ENCODE results near the gene REV3L. TPM values are rescaled to one million over a fixed set of nuclear protein-coding genes. Genes with fewer than 3 reads are reported as not detected.

The REV3L gene
- total and polyA plus RNA-seq, 2 of the 8 experiments (the other 6 are each of a cell fraction or from before 2014, with no cell fraction given): 2.1 to 6.6 TPM

GRCh38 chr6:111447051-111447450 is 36.0 kb downstream of the REV3L start:
- 0 out of 4 replicates have a peak, but pooled peaks cover 0 to 2% of the 10 kb centered on the region in 2 experiments for H3K79me2 ChIP-seq (ENCODE audit: control insufficient read depth in 1 of 2, insufficient read depth in 2 of 2, low read length in 2 of 2)
- no peak overlapping the region for H2BK120ac ChIP-seq (replicated peaks; ENCODE audit: low read depth, low read length)
- H3K27me3 ChIP-seq (replicated peaks in 1 of 4; ENCODE audit: control insufficient read depth in 3 of 4, extremely low read depth in 1 of 4, insufficient read depth in 3 of 4, low read length in 3 of 4): no peaks in the 10 kb centered on the region
- no peak for FAIRE-seq
- no peak overlapping the region for H3K14ac ChIP-seq (ENCODE audit: insufficient read length)
- no peak overlapping the region for H3K18ac ChIP-seq (ENCODE audit: extremely low read depth, low read length)
- H4K5ac ChIP-seq (ENCODE audit: insufficient read length, low read depth, low read length): no peak overlapping the region
- no peaks in the 10 kb centered on the region for H3K36me3 ChIP-seq (ENCODE audit: control insufficient read depth in 2 of 4, insufficient read depth in 4 of 4, low read length in 3 of 4)
- WGBS, 2 experiments (ENCODE audit: extremely low coverage in 1 of 2, insufficient coverage in 1 of 2, insufficient read length in 1 of 2, insufficient replicate concordance in 2 of 2, low coverage in 1 of 2, low lambda C conversion rate in 2 of 2, missing lambda C conversion rate in 1 of 2): 96% methylated on average over 5 of the region's 5 CpGs; no CpG with 5 or more reads in 1 of the 2 experiments
- H3K4me1 ChIP-seq (replicated peaks in 1 of 4; ENCODE audit: control insufficient read depth in 3 of 4, insufficient read depth in 4 of 4, low read length in 3 of 4): no peaks in the 10 kb centered on the region
- H4K20me1 ChIP-seq (replicated peaks in 1 of 2; ENCODE audit: control insufficient read depth in 1 of 2, insufficient read depth in 2 of 2, low read length in 2 of 2): peaks cover 0 to 3% of the 10 kb centered on the region in 2 experiments
- H3K4ac ChIP-seq (replicated peaks; ENCODE audit: insufficient read length, low read depth, low read length): no peak overlapping the region
- ChIA-PET POLR2A (ENCODE audit: partially characterized antibody) (no interaction called here), CTCF (ENCODE audit: partially characterized antibody) (interaction anchor here (1.2 kb wide), 1 partner anchor 31 kb away, joined by 3 read pairs; no protein-coding TSS in a partner anchor)
- H4K91ac ChIP-seq (replicated peaks; ENCODE audit: insufficient read length, low read length): no peak overlapping the region
- no peak overlapping the region for H4K8ac ChIP-seq (ENCODE audit: extremely low read depth, insufficient read depth, low read length)
- no peak overlapping the region for H3K23ac ChIP-seq (ENCODE audit: insufficient read length)
- no peak for DNase-seq (ENCODE audit: low read depth in 1 of 2, low spot score in 2 of 2)
- no peak overlapping the region for H3K56ac ChIP-seq (replicated peaks; ENCODE audit: insufficient read length, low read depth, low read length)
- no peak overlapping the region for H2BK20ac ChIP-seq (ENCODE audit: low read length)
- no peak overlapping the region for H3K9ac ChIP-seq (replicated peaks in 1 of 4; ENCODE audit: extremely low read depth in 1 of 4, low read depth in 3 of 4, low read length in 3 of 4)
- no peak overlapping the region for H2AFZ ChIP-seq (ENCODE audit: low read length)
- H3K79me1 ChIP-seq (ENCODE audit: low read depth, low read length): no peaks in the 10 kb centered on the region
- no peak overlapping the region for H3K27ac ChIP-seq (ENCODE audit: low read depth, low read length)
- no peak overlapping the region for H2BK12ac ChIP-seq (ENCODE audit: low read depth, low read length)
- no peaks in the 10 kb centered on the region for H3K9me3 ChIP-seq (ENCODE audit: insufficient read depth in 2 of 2, low read depth in 1 of 2, low read length in 1 of 2)
- no peaks in the 10 kb centered on the region for H3K23me2 ChIP-seq (ENCODE audit: low read depth, low read length)
- no peak overlapping the region for H3K4me3 ChIP-seq (ENCODE audit: extremely low read depth in 1 of 4, insufficient read depth in 2 of 4, low read depth in 3 of 4, low read length in 4 of 4)
- no peak overlapping the region for H2BK15ac ChIP-seq (ENCODE audit: low read length)
- H2AK5ac ChIP-seq (ENCODE audit: low read depth, low read length): no peak overlapping the region
- H3K4me2 ChIP-seq (ENCODE audit: insufficient read depth in 1 of 2, low read depth in 2 of 2, low read length in 2 of 2): no peak overlapping the region
- H2BK5ac ChIP-seq (ENCODE audit: low read depth, low read length): no peak overlapping the region
- TF ChIP-seq SUZ12 (IDR thresholded peaks at IDR 0.05; ENCODE audit: low read length) (no peak), EP300 (IDR thresholded peaks at IDR 0.05; ENCODE audit: borderline replicate concordance in 1 of 2, low read depth in 2 of 2, low read length in 2 of 2) (no peak), SIX5 (IDR thresholded peaks at IDR 0.05; ENCODE audit: low read depth, low read length) (no peak), SRF (IDR thresholded peaks at IDR 0.05; ENCODE audit: low read depth, low read length) (no peak), RXRA (IDR thresholded peaks at IDR 0.05; ENCODE audit: insufficient read depth, low read depth, low read length) (no peak), FOSL1 (IDR thresholded peaks at IDR 0.05; ENCODE audit: insufficient read depth, low read depth, low read length) (no peak), NANOG (IDR thresholded peaks at IDR 0.05; ENCODE audit: insufficient read depth, low read depth, low read length, poor library complexity, severe bottlenecking) (no peak)

Measured in H1 (cell line).